Stimulated activated naive B cell treated with anti-CD40 and anti-IgM and Interleukin-4, amounts not matched to agents 10 μg/mL and 1 μg/mL and 100 μg/mL, for 72 hours (primary cell): ENCODE data around the gene ATXN7L1.

ENCODE experiments used
- ATAC-seq, 2 donors: fragments of 150-1000 bp; cut with Tn5 transposase; replicated peaks; 2 replicates each; pipeline ENCODE4 v1.10.0; 2021; ENCODE audit warnings: moderate library complexity in 1 of 2
- DNase-seq: peaks from one replicate; pipeline ENCODE4 v3.0.0; 2021
- H3K27ac Mint-ChIP-seq: one replicate; pipeline ENCODE4 v1.8.0; 2022; ENCODE audit warnings: mild to moderate bottlenecking, mixed read lengths
- H3K27me3 Mint-ChIP-seq, 2 donors: one replicate each; pipeline ENCODE4 v1.8.0; 2022; ENCODE audit warnings: mixed read lengths in 2 of 2
- H3K36me3 Mint-ChIP-seq, 2 donors: one replicate each; pipeline ENCODE4 v1.8.0; 2022; ENCODE audit warnings: mixed read lengths in 2 of 2, mild to moderate bottlenecking in 1 of 2
- H3K4me1 Mint-ChIP-seq, 2 donors: one replicate each; pipeline ENCODE4 v1.8.0; 2022; ENCODE audit warnings: mixed read lengths in 2 of 2, mild to moderate bottlenecking in 1 of 2
- H3K4me3 Mint-ChIP-seq, 2 donors: one replicate each; pipeline ENCODE4 v1.8.0; 2022; ENCODE audit warnings: mild to moderate bottlenecking in 2 of 2, mixed read lengths in 2 of 2, moderate library complexity in 1 of 2
- H3K9me3 Mint-ChIP-seq, 2 donors: one replicate each; pipeline ENCODE4 v1.8.0; 2022; ENCODE audit warnings: mixed read lengths in 2 of 2, mild to moderate bottlenecking in 1 of 2

The ATXN7L1 gene

DNA sequence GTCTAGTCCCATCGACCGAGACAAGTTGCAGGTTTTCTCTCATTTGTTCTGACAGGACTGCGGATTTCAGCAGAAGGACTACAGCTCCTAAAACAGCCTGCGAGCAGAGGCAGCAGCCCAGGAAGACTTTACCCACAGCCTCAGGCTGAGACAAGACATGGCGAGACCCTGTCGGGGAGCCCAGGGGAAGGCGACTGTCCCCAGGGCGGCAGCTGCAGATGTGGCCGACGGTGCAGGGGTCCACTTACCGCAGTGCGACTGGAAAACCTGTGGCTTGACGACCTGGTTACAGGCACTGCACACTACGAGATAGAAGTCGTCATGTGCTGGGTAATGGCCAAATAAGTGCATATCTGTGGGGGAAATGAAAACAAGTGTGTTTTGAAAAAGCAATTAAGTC is 88.0 kb downstream of the ATXN7L1 start:
- Mint-ChIP-seq H3K4me3 (no peak overlapping the region), H3K9me3 (no peaks in the 10 kb centered on the region), H3K36me3 (no peaks in the 10 kb centered on the region), H3K4me1 (peaks cover 7 to 8% of the 10 kb centered on the region in 2 donors), H3K27me3 (peaks cover 4 to 5% of the 10 kb centered on the region in 2 donors), H3K27ac (no peak overlapping the region)
- DNase-seq (no peak), ATAC-seq (no peak)

DNA sequence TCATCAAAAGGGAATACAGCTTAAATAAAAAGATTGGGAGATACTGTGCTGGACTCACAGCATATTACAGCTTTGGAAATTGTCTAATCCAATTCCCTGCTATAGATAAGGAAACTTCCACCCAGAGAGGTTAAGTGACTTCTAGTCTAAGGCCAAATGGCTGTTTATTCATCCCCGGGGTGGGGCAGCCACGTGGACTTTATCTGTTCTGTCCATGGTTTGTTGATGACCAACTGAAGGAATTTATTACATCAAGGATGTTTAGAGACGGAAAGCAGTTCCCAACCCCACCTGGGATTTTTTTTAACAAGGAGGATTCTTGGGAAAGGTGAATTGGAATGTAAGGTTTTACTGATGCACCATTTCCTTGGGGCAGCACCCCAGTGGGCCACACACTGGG is 88.6 kb downstream of the ATXN7L1 start:
- ATAC-seq (no peak), DNase-seq (no peak)
- Mint-ChIP-seq H3K4me3 (no peak overlapping the region), H3K27ac (no peak overlapping the region), H3K4me1 (peaks cover 7 to 8% of the 10 kb centered on the region in 2 donors), H3K36me3 (no peaks in the 10 kb centered on the region), H3K27me3 (peaks cover 4 to 5% of the 10 kb centered on the region in 2 donors), H3K9me3 (no peaks in the 10 kb centered on the region)

DNA sequence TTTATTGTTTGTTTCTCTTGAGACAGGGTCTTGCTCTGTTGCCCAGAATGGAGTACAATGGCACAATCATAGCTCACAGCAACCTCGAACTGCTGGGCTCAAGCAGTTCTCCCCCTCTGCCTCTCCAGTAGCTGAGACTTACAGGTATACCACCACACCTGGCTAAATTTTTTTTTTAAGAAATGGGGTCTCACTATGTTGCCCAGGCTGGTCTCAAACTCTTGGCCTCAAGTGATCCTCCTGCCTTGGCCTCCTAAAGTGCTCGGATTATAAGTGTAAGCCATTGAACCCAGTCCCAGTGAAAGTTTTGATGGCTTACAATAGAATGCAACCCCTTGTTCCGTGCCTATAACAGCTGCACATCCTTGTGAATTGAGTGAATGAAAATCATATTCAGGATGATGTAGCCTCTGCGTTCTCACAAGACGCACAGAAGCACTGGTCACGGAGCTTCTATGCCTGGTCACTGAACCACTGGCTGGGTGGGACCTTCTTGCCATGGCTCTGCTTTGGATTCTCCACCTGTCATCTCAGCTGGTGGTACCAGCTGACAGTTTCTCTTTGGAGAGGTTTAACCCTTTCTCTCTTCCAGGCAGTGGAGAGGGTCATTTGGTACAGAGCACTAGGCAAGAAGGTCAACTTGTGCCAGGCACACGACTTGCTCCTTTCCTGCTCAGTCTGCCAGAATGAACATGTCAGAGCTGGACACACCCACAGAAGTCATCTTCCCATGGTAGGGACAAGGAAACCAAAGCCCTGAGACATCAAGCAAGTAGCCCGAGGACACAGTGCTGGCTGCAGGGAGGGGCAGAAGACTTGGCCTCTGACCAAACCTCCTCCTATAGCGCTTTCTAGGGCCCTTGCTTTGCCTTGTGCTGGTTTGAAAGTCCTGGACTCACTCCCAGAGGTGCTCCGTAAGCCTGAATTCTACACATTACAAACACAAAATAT is 89.6 kb downstream of the ATXN7L1 start:
- H3K4me1 Mint-ChIP-seq: peaks cover 7 to 8% of the 10 kb centered on the region in 2 donors
- no peak for DNase-seq
- no peak overlapping the region for H3K4me3 Mint-ChIP-seq
- no peaks in the 10 kb centered on the region for H3K9me3 Mint-ChIP-seq
- no peaks in the 10 kb centered on the region for H3K36me3 Mint-ChIP-seq
- peaks cover 4 to 5% of the 10 kb centered on the region in 2 donors for H3K27me3 Mint-ChIP-seq
- no peak for ATAC-seq
- H3K27ac Mint-ChIP-seq: no peak overlapping the region

DNA sequence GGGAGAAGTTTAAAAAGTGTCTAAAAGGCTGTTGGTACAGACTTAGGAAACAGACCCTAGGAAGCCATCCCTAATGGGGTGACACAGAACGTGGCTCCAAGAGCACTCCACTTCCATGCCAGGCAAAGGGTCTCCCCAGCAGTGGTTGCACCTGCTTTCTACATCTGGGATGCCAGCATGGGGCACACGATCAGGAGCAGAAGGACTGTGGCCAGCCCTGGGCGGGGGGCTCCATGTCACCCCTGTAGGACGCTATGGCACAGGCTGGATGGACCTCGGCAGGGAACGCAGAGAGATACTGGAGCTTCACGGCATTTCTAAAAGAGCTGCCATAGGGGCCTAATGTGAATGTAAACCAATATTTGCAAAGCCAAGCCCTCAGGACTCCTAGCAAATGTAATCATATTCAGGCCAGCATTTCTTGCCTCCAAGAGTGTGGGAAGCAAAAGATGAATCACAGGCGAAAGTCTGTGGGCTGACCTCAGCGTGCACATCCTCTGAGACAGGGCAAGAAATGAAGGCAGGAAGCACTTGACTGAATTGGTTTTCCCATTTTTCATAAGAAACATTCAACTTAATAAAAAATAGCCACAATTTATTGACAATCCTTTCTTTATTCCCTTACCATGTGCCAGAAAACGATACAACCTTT is 93.9 kb downstream of the ATXN7L1 start:
- DNase-seq: no peak

DNA sequence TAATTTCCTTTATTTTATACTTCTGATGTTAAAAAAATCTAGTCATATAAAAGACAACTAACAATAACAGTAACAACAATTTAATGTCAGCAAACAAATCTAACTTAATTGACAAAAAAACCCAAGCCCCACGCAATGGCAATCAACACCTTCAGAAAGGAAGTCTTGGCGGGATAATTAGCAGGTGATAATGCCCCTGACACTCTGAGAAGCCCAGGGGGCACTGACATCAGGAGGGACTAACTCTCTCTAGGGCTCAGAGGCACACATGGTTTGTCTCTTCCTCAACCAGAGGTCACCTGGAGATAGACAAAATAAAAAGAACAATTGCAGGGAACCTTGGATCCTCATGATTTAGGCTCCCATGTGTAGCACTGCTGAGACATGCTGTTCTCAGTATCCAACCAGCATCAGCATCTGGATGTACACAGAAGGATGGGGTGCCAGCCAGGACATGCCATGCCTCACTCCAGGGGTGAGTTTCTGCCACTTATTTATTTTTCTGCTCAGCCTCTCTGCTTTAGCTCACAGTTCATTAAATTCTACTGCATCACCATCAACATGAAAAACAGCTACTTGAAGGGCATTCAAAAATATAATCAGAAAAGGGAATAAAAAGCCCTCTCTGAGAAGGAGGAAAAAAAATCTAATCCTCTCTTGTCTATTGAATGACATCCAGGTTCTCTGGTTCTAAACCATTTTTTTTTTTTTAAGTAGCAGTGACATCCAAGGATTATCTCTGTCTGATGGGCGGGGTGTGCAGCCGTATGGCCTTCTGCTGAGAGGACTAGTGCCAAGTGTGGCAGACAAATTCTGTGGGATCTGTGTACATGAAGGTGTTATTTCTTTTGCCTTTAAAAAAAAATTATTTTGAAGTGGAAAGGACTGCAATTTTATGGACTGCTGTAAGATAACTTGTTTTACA is 96.3 kb downstream of the ATXN7L1 start:
- Mint-ChIP-seq H3K36me3 (no peaks in the 10 kb centered on the region), H3K27ac (no peak overlapping the region), H3K27me3 (peaks cover 0 to 8% of the 10 kb centered on the region in 2 donors), H3K4me1 (peaks cover 0 to 2% of the 10 kb centered on the region in 2 donors), H3K4me3 (no peak overlapping the region), H3K9me3 (no peaks in the 10 kb centered on the region)
- no peak for DNase-seq
- no peak for ATAC-seq

More for the DNA sequence above, 93.9 kb downstream of the ATXN7L1 start:
- no peak overlapping the region for H3K4me3 Mint-ChIP-seq
- no peaks in the 10 kb centered on the region for H3K36me3 Mint-ChIP-seq
- H3K27ac Mint-ChIP-seq: no peak overlapping the region
- peaks cover 0 to 5% of the 10 kb centered on the region in 2 donors for H3K27me3 Mint-ChIP-seq
- ATAC-seq: peak in 1 of 2 donors; percentile 41
- peaks cover 0 to 2% of the 10 kb centered on the region in 2 donors for H3K4me1 Mint-ChIP-seq
- H3K9me3 Mint-ChIP-seq: no peaks in the 10 kb centered on the region

DNA sequence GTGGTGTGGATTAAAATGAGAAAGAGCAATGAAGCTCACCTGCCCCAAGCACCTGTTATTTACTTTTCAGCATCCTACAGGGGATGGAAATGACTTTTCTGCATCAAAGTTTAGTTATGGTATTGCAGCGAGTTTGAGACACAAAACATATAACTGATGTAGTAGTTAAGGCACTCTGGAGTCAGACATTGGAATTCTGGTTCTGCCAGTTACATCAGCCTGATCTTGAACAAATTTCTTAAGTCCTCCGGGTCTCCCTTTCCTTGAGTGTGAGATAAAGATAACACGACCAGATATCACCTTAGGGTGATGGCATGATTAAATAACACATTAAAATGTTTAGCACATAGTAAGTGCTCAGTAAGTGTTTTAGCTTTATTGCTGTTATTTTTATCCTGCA is 97.4 kb downstream of the ATXN7L1 start:
- Mint-ChIP-seq H3K27me3 (peaks cover 0 to 4% of the 10 kb centered on the region in 2 donors), H3K27ac (no peak overlapping the region), H3K4me1 (peaks cover 0 to under 1% of the 10 kb centered on the region in 2 donors), H3K36me3 (no peaks in the 10 kb centered on the region), H3K9me3 (no peaks in the 10 kb centered on the region), H3K4me3 (no peak overlapping the region)
- DNase-seq (no peak), ATAC-seq (no peak)

DNA sequence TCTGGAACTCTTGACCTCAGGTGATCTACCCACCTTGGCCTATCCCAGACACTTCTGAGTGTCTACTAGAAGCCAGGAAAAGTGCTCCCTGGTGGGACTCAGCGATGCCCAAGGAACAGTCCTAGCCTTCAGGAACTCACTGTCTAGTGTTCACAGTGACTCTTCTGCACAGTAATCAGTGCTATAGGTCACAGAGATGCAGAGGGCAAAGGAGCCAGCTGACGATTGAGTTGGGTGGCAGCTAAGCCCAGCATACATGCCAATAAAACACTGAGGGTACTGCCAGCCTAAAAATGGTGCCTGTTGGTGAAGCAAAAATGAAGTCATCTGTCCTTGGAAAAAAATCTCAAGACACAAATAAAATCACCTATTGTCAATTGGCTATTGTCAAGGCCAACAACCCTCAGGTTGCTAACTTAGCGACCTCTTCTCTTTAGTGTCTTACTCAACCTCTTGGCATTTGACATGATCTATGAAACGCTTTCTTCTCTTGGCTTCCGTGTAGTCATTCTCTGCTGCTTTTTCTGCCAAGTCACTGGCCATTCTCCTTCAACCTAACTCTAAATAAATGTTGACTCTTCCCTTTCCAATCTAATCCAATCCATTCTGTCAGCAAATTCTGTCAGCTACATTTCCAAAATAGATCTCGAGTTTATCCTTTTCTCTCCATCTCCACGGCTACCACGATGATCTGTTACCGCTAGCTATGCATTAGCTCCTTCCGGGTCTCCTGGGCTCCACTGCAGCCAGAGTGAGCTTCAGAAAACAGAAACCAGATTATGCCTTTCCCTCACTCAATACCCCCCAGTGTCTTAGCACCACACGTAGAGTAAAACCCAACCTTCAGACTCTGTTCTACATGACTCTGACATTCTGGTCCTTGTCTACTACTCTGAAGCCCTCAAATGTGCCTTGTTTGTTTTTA is 99.2 kb downstream of the ATXN7L1 start:
- no peaks in the 10 kb centered on the region for H3K36me3 Mint-ChIP-seq
- no peak overlapping the region for H3K27ac Mint-ChIP-seq
- peaks cover 0 to 4% of the 10 kb centered on the region in 2 donors for H3K27me3 Mint-ChIP-seq
- ATAC-seq (no peak), DNase-seq (no peak)
- no peaks in the 10 kb centered on the region for H3K9me3 Mint-ChIP-seq
- no peak overlapping the region for H3K4me3 Mint-ChIP-seq
- peaks cover 6 to 12% of the 10 kb centered on the region in 2 donors for H3K4me1 Mint-ChIP-seq

DNA sequence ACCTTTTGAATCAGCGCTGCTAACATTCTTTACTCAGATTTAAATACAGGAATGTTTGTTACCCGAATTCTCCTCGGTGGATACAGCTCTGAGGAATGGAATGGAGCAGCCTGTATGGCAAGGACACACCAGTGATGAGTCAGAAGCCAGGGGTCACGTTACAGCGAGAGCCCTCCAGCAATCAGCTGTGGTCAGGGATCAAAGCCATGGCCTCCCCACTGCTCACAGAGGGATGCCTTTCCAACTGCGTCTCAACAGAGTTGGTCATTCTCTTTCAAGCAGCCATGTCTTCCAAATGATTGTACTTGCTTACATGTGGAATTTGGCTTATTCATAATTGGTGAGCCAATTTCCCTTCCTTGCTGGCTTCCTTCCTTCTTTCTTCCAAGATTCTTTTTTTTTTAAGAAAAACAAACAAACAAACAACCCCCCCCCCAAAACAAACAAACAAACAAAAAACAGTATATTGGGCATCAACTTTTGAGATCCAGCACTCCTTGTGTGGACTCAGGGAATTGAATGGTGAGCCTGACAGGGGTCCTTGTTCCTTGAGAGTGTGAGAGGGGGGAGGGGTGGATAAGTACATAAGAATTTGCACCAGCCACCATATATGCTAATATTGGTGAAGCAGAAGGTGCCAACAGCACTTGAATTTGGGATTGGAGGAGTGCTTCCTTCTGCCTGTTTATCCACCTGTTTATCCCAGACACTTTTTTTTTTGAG is 100.2 kb downstream of the ATXN7L1 start:
- DNase-seq: no peak
- Mint-ChIP-seq H3K27ac (no peak overlapping the region), H3K27me3 (peaks cover 0 to 4% of the 10 kb centered on the region in 2 donors)

DNA sequence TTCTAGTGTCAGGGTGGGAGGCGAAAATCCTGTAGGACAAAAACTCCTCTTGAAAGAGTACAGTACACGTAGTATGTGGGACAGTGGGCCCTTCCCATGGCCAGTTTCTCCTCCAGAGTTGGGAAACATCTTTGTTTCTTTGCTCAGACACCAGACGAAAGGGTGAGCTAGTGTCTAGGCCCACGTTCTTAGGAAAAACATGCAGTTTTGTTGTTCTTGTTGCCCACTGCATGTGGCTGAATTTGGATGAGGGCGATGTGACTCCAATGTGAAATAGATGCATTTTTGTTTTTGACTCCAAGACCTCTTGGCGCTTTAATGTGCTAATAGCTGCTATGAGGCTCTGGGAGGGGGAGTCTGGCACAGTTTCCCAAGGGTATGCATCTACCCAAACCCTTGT is 100.8 kb downstream of the ATXN7L1 start:
- H3K4me1 Mint-ChIP-seq: peaks cover 8 to 14% of the 10 kb centered on the region in 2 donors

More for the DNA sequence above, 100.2 kb downstream of the ATXN7L1 start:
- H3K36me3 Mint-ChIP-seq: no peaks in the 10 kb centered on the region
- peaks cover 7 to 12% of the 10 kb centered on the region in 2 donors for H3K4me1 Mint-ChIP-seq
- no peaks in the 10 kb centered on the region for H3K9me3 Mint-ChIP-seq
- H3K4me3 Mint-ChIP-seq: no peak overlapping the region
- no peak for ATAC-seq

DNA sequence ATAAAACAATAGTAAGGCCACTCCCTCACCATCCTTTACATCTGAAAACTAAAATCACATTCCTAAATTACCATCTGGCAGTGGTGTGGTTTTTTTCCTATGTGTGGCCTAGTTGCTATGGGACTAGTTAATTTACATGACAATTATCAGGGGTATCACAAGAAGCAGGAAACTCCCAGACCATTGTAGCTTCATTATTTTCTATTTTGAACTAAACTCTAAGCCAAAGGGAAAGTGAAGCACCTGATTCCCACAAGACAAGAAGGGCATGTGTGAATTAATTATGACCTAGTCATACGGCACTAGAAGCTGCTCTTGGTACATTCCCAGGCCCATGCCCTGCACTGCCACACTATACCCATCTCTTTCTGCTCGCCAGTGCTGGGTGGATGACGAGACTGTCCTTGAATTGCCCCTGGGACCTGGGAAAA is 103.4 kb downstream of the ATXN7L1 start:
- Mint-ChIP-seq H3K36me3 (no peaks in the 10 kb centered on the region), H3K4me3 (no peak overlapping the region), H3K9me3 (no peaks in the 10 kb centered on the region), H3K27me3 (peaks cover 2 to 4% of the 10 kb centered on the region in 2 donors), H3K4me1 (peaks cover 22 to 34% of the 10 kb centered on the region in 2 donors), H3K27ac (no peak overlapping the region)
- ATAC-seq (no peak), DNase-seq (no peak)

More for the DNA sequence above, 100.8 kb downstream of the ATXN7L1 start:
- no peak overlapping the region for H3K4me3 Mint-ChIP-seq
- peaks cover 0 to 4% of the 10 kb centered on the region in 2 donors for H3K27me3 Mint-ChIP-seq
- DNase-seq: no peak
- no peaks in the 10 kb centered on the region for H3K36me3 Mint-ChIP-seq
- no peaks in the 10 kb centered on the region for H3K9me3 Mint-ChIP-seq
- ATAC-seq: no peak
- no peak overlapping the region for H3K27ac Mint-ChIP-seq

DNA sequence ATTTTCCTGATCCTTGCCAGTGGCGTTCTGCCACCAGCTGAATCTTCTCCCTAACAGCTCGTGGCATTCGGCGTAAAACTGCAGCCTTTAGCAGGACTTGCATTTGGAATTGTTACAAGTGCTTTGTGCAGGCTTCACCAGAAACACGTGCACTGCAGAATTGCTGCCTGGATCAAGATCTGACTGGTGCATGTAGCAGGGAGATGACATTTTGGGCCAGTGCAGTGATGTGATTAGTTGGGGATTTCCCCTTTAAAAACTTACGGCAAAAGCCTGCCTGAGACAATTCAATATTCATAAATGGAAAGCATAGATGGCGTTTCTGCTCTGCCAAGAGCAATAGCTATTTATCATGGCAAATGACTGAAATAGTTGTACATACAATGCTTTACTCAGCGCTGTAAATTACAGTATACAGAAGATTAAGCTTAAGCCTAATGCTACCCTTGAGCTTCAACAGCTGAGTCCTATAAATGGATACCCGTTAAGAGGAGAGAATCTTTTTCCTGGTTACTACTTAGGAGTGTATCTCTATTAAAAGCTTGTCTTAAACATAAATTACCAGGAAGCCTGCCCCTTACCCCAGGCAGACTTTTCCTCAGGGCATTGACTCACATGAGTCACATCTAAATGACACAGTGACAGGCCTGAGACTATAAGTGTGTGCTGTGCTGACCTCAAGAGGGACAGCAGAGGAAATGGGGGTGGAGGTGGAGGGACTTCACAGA is 106.3 kb downstream of the ATXN7L1 start:
- Mint-ChIP-seq H3K27ac (peak overlapping the region; percentile 89), H3K27me3 (peaks cover 0 to 16% of the 10 kb centered on the region in 2 donors), H3K4me3 (peak overlapping the region; percentile 2 to 32), H3K36me3 (no peaks in the 10 kb centered on the region), H3K4me1 (peaks cover 42 to 61% of the 10 kb centered on the region in 2 donors), H3K9me3 (no peaks in the 10 kb centered on the region)
- ATAC-seq (peak; percentile 85 to 94), DNase-seq (peak; percentile 60)

DNA sequence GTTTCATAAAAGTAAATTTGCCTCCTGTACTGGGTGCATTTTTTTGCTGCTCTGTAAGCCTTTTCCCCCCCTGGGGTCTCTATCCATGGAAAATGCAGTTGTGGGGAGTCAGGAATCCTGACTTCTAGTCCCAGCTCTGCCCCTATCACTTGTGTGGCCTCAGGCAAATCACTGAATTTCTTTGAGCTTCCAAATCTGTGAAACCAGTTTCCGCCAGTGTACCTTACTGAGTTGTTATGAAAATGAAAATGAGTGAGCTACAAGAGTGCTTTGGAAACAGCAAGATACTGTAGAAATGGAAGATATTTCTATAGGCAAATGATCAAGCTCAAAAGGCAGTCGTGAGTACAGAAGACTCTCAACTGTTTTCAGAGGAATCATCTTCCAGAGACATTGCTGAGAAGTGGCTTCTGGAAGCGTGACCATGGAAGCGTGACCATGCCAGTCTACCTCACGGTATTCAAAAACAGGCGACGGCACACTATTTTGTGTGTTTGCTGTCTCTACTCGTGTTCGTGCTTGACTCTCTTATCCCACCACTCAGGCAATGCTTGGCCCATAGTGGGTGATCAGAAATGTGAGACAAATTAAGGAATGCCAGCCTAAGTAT is 107.4 kb downstream of the ATXN7L1 start:
- Mint-ChIP-seq H3K9me3 (no peaks in the 10 kb centered on the region), H3K36me3 (no peaks in the 10 kb centered on the region), H3K4me1 (peaks cover 42 to 64% of the 10 kb centered on the region in 2 donors), H3K4me3 (no peak overlapping the region), H3K27ac (no peak overlapping the region), H3K27me3 (peaks cover 0 to 16% of the 10 kb centered on the region in 2 donors)
- no peak for DNase-seq
- ATAC-seq: no peak
